HepG2 (cell line): ENCODE results near the gene MZT1. TPM values are rescaled to one million over a fixed set of nuclear protein-coding genes. Genes with fewer than 3 reads are reported as not detected.

ENCODE experiments used
- ARNT ChIP-seq: fragments of 450-650 bp; IDR thresholded peaks from 2 replicates; pipeline ENCODE4 v1.6.1; 2017
- CBFB ChIP-seq: sonication (generic); formaldehyde crosslinking; IDR thresholded peaks from 2 replicates; pipeline ENCODE4 v1.4.0; 2020; ENCODE audit warnings: missing genetic modification reagents
- DRAP1 ChIP-seq: IDR thresholded peaks from 2 replicates; pipeline ENCODE4 v1.6.1; 2016; ENCODE audit warnings: missing genetic modification reagents, missing compliant biosample characterization
- FOXM1 ChIP-seq: sonication (generic); formaldehyde crosslinking; IDR thresholded peaks from 2 replicates; pipeline ENCODE4 v1.5.0; 2020; ENCODE audit warnings: missing genetic modification reagents
- JUNB ChIP-seq: sonication (generic); formaldehyde crosslinking; IDR thresholded peaks from 2 replicates; pipeline ENCODE4 v1.8.0; 2022; ENCODE audit warnings: missing genetic modification reagents, mild to moderate bottlenecking, borderline replicate concordance
- MEF2D ChIP-seq: sonication (generic); formaldehyde crosslinking; IDR thresholded peaks from 2 replicates; pipeline ENCODE4 v1.5.1; 2020; ENCODE audit warnings: mild to moderate bottlenecking, missing genetic modification reagents
- MXD3 ChIP-seq: IDR thresholded peaks from 2 replicates; pipeline ENCODE4 v1.6.1; 2016; ENCODE audit warnings: mild to moderate bottlenecking, missing biosample characterization, missing genetic modification reagents
- NFYB ChIP-seq: sonication (generic); formaldehyde crosslinking; IDR thresholded peaks from 2 replicates; pipeline ENCODE4 v1.4.0; 2020; ENCODE audit warnings: missing genetic modification reagents
- PITX1 ChIP-seq: sonication (generic); formaldehyde crosslinking; IDR thresholded peaks from 2 replicates; pipeline ENCODE4 v1.5.1; 2020; ENCODE audit warnings: mild to moderate bottlenecking, missing genetic modification reagents
- SAFB2 ChIP-seq: sonication (generic); formaldehyde crosslinking; IDR thresholded peaks from 2 replicates; pipeline ENCODE4 v1.5.1; 2020; ENCODE audit warnings: missing genetic modification reagents, low read depth, mild to moderate bottlenecking, borderline replicate concordance
- SP1 ChIP-seq, 2 experiments: fragments of 450-650 bp in 1 of 2; sonication (generic) in 1 of 2; formaldehyde crosslinking in 1 of 2; IDR thresholded peaks; 2 replicates each; pipeline versions ENCODE4 v1.4.0 to v1.6.1; 2016 to 2020; ENCODE audit warnings: missing genetic modification reagents in 1 of 2
- TARDBP ChIP-seq: sonication (generic); formaldehyde crosslinking; IDR thresholded peaks from 2 replicates; pipeline ENCODE4 v1.8.0; 2022; ENCODE audit warnings: mild to moderate bottlenecking, missing genetic modification reagents
- WIZ ChIP-seq: sonication (generic); formaldehyde crosslinking; IDR thresholded peaks from 2 replicates; pipeline ENCODE4 v1.5.1; 2020; ENCODE audit warnings: mild to moderate bottlenecking, missing genetic modification reagents
- YY1 ChIP-seq: IDR thresholded peaks from 2 replicates; pipeline ENCODE4 v1.6.1; 2011; ENCODE audit warnings: low read length, low read depth, moderate library complexity, mild to moderate bottlenecking; ENCODE audit not compliant: insufficient read depth, insufficient replicate concordance
- ZBTB7B ChIP-seq: sonication (generic); formaldehyde crosslinking; IDR thresholded peaks from 2 replicates; pipeline ENCODE4 v1.4.0; 2020; ENCODE audit warnings: missing genetic modification reagents
- ZFX ChIP-seq: sonication (generic); formaldehyde crosslinking; IDR thresholded peaks from 2 replicates; pipeline ENCODE4 v1.4.0; 2020; ENCODE audit warnings: mild to moderate bottlenecking, low read depth, missing genetic modification reagents, moderate library complexity
- ZFY ChIP-seq: sonication (generic); formaldehyde crosslinking; IDR thresholded peaks from 2 replicates; pipeline ENCODE4 v1.4.0; 2020; ENCODE audit warnings: missing genetic modification reagents
- ZNF101 ChIP-seq: sonication (generic); formaldehyde crosslinking; IDR thresholded peaks from 2 replicates; pipeline ENCODE4 v1.4.0; 2020; ENCODE audit warnings: mild to moderate bottlenecking, low read depth, missing genetic modification reagents, borderline replicate concordance
- ZNF18 ChIP-seq: sonication (generic); formaldehyde crosslinking; IDR thresholded peaks from 2 replicates; pipeline ENCODE4 v1.8.0; 2022; ENCODE audit warnings: mild to moderate bottlenecking, missing genetic modification reagents; ENCODE audit not compliant: insufficient replicate concordance
- ZNF264 ChIP-seq: sonication (generic); formaldehyde crosslinking; IDR thresholded peaks from 2 replicates; pipeline ENCODE4 v1.4.0; 2020; ENCODE audit warnings: missing genetic modification reagents
- ZNF274 ChIP-seq: sonication (generic); formaldehyde crosslinking; IDR thresholded peaks from 2 replicates; pipeline ENCODE4 v1.5.1; 2020; ENCODE audit warnings: mild to moderate bottlenecking, missing genetic modification reagents
- ZNF446 ChIP-seq: sonication (generic); formaldehyde crosslinking; IDR thresholded peaks from 2 replicates; pipeline ENCODE4 v1.5.0; 2020; ENCODE audit warnings: mild to moderate bottlenecking, missing genetic modification reagents
- ZNF629 ChIP-seq: sonication (generic); formaldehyde crosslinking; conservative IDR thresholded peaks from 2 replicates; pipeline ENCODE4 v1.5.0; 2020; ENCODE audit warnings: missing genetic modification reagents
- ZNF691 ChIP-seq: sonication (generic); formaldehyde crosslinking; IDR thresholded peaks from 2 replicates; pipeline ENCODE4 v1.4.0; 2020; ENCODE audit warnings: missing genetic modification reagents, low read depth, mild to moderate bottlenecking, borderline replicate concordance
- ZSCAN9 ChIP-seq: IDR thresholded peaks from 2 replicates; pipeline ENCODE4 v1.6.1; 2016; ENCODE audit warnings: borderline replicate concordance
- polyA plus RNA-seq, 8 experiments: library from polyadenylated mRNA; depleted of rRNA in 3 of 8; stranded (reverse) in 7 of 8; unstranded in 1 of 8; fragments of >200 nt; fragmentation: Illumina TruSeq in 4 of 8; extraction: Trizol in 4 of 8; gene quantifications; 2 replicates each; pipeline versions ENCODE4 v1.2.1 to v1.2.3, GENCODE V29; 2011 to 2016; ENCODE audit warnings: low read depth in 4 of 8, missing spikeins in 1 of 8, mixed read lengths in 1 of 8; ENCODE audit not compliant: insufficient read depth in 1 of 8
- total RNA-seq, 5 experiments: library from RNA; depleted of rRNA; stranded (reverse); fragments of >200 nt; fragmentation: Illumina TruSeq; extraction: Trizol; gene quantifications; 2 replicates each; pipeline ENCODE4 v1.2.3, GENCODE V29; 2016; ENCODE audit warnings: low read depth in 1 of 5
- TF ChIP-seq, protein P1 (sequence below): sonication (generic); formaldehyde crosslinking; IDR thresholded peaks from 2 replicates; pipeline ENCODE4 v1.4.0; 2020; ENCODE audit warnings: mild to moderate bottlenecking, missing genetic modification reagents

MZT1 gene
- total and polyA plus RNA-seq, 2 of the 13 experiments (the other 11 are each of a cell fraction or from before 2014, with no cell fraction given), result 11.7 to 17.2 TPM

- peak; percentile 75 for TF ChIP-seq DRAP1 (CRISPR knock-in tag)
- TF ChIP-seq, protein P1, sequence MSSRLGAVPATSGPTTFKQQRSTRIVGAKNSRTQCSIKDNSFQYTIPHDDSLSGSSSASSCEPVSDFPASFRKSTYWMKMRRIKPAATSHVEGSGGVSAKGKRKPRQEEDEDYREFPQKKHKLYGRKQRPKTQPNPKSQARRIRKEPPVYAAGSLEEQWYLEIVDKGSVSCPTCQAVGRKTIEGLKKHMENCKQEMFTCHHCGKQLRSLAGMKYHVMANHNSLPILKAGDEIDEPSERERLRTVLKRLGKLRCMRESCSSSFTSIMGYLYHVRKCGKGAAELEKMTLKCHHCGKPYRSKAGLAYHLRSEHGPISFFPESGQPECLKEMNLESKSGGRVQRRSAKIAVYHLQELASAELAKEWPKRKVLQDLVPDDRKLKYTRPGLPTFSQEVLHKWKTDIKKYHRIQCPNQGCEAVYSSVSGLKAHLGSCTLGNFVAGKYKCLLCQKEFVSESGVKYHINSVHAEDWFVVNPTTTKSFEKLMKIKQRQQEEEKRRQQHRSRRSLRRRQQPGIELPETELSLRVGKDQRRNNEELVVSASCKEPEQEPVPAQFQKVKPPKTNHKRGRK (CRISPR knock-in tag), result no peak
- TF ChIP-seq YY1, result peak; percentile 52
- TF ChIP-seq PITX1 (CRISPR knock-in tag), result no peak; the same call in 1 of the 2 replicates
- TF ChIP-seq MEF2D (CRISPR knock-in tag), result peak; percentile 54; the same call in 1 of the 2 replicates
- peak; percentile 91 for TF ChIP-seq ZFX (CRISPR knock-in tag)
- no peak for TF ChIP-seq ZNF18 (CRISPR knock-in tag)
- TF ChIP-seq ZNF629, result no peak; the same call in 1 of the 2 replicates
- TF ChIP-seq ZBTB7B, result peak; percentile 81
- TF ChIP-seq ZNF264, result peak; percentile 89
- peak; percentile 34; the same call in 1 of the 2 replicates for TF ChIP-seq ZNF446
- peak; percentile 86; the same call in 1 of the 2 replicates for TF ChIP-seq ZSCAN9
- TF ChIP-seq ZFY (CRISPR knock-in tag), result peak; percentile 90
- TF ChIP-seq FOXM1, result peak; percentile 98
- TF ChIP-seq ARNT, result no peak
- TF ChIP-seq SP1 (IDR thresholded peaks at IDR 0.05), result no peak
- peak; percentile 85 for TF ChIP-seq SP1 (CRISPR knock-in tag; IDR thresholded peaks at IDR 0.05)
- peak; percentile 49; the same call in 1 of the 2 replicates for TF ChIP-seq CBFB (CRISPR knock-in tag)
- TF ChIP-seq WIZ (CRISPR knock-in tag), result peak; percentile 40; the same call in 1 of the 2 replicates
- TF ChIP-seq ZNF274, result peak; percentile 94
- TF ChIP-seq ZNF691 (CRISPR knock-in tag), result peak; percentile 89
- TF ChIP-seq ZNF101, result peak; percentile 20; the same call in 1 of the 2 replicates
- TF ChIP-seq TARDBP (CRISPR knock-in tag), result peak; percentile 75; the same call in 1 of the 2 replicates
- peak; percentile 96 for TF ChIP-seq NFYB (CRISPR knock-in tag)
- peak; percentile 92 for TF ChIP-seq MXD3 (CRISPR knock-in tag)
- TF ChIP-seq SAFB2, result no peak; the same call in 1 of the 2 replicates
- peak; percentile 95 for TF ChIP-seq JUNB (CRISPR knock-in tag)
Measured at GRCh38 chr13:72727417-72728289, at the start of gene MZT1, which contains the start of gene BORA (continued).
